Activated CD8-positive, alpha-beta T cell treated with anti-CD3 and anti-CD28 coated beads for 36 hours (primary cell): Measurements from ENCODE around the gene REL. TPM values are rescaled to one million over a fixed set of nuclear protein-coding genes. Genes with fewer than 3 reads are reported as not detected.
A peak's percentile ranks its signal among the peaks of the same experiment; 100 is the strongest.

ENCODE experiments used
- ATAC-seq: fragments of 200-7000 bp; cut with Tn5 transposase; one replicate; pipeline ENCODE4 v1.10.0; 2021; ENCODE audit warnings: mild to moderate bottlenecking, moderate library complexity
- CTCF ChIA-PET: fragments of 350-600 bp; sonication (Branson Sonifier 250); formaldehyde crosslinking; loops from one replicate; lab custom pipeline; 2021; ENCODE audit warnings: antibody characterized with exemption; lab: Charles Lee
- POLR2A ChIA-PET: fragments of 350-600 bp; sonication (Branson Sonifier 250); formaldehyde crosslinking; loops from one replicate; lab custom pipeline; 2021; ENCODE audit warnings: antibody characterized with exemption; lab: Charles Lee
- DNase-seq: peaks from one replicate; pipeline ENCODE4 v3.0.0-alpha.2; 2020
- H3K27ac Mint-ChIP-seq: one replicate; pipeline ENCODE4 v1.8.0; 2021; ENCODE audit warnings: mild to moderate bottlenecking, mixed read lengths
- H3K27me3 Mint-ChIP-seq: one replicate; pipeline ENCODE4 v1.8.0; 2021; ENCODE audit warnings: mixed read lengths
- H3K36me3 Mint-ChIP-seq: one replicate; pipeline ENCODE4 v1.8.0; 2021; ENCODE audit warnings: low read depth, mixed read lengths
- H3K4me1 Mint-ChIP-seq: one replicate; pipeline ENCODE4 v1.8.0; 2021; ENCODE audit warnings: low read depth, mixed read lengths
- H3K4me3 Mint-ChIP-seq: one replicate; pipeline ENCODE4 v1.8.0; 2021; ENCODE audit warnings: mild to moderate bottlenecking, moderate library complexity, mixed read lengths
- H3K9me3 Mint-ChIP-seq: one replicate; pipeline ENCODE4 v1.8.0; 2021; ENCODE audit warnings: mixed read lengths
- CTCF ChIP-seq: fragments of 200-600 bp; IDR thresholded peaks from one replicate; pipeline ENCODE4 v1.8.0; 2022; ENCODE audit warnings: antibody characterized with exemption, mild to moderate bottlenecking
- intact Hi-C: fragments of 100-400 bp; cut with micrococcal nuclease; formaldehyde crosslinking; loops from one replicate; pipeline ENCODE4 v1.10.0; 2022
- total RNA-seq, 2 experiments: library from RNA; stranded (reverse); gene quantifications; one replicate each; pipeline ENCODE4 v1.2.3, GENCODE V29; 2021

REL gene
- total RNA-seq, 2 experiments from 2014 or later: 84.7 to 85.3 TPM

- Mint-ChIP-seq H3K4me1 (peaks cover 21% of the 10 kb centered on the region), H3K27ac (peak overlapping the region; percentile 21), H3K36me3 (peaks cover 65% of the 10 kb centered on the region), H3K9me3 (peaks cover under 1% of the 10 kb centered on the region), H3K27me3 (no peaks in the 10 kb centered on the region), H3K4me3 (no peak overlapping the region)
- ATAC-seq (no peak), DNase-seq (no peak)
- CTCF ChIA-PET: interaction anchor here (1.1 to 1.9 kb wide), 2 partner anchors 12 to 128 kb away, joined by 4 to 5 read pairs; no protein-coding TSS in a partner anchor
- no peak for TF ChIP-seq CTCF
- intact Hi-C loops: no loop called here
- POLR2A ChIA-PET: no interaction called here
Measured at GRCh38 chr2:60932954-60933353, 51.6 kb downstream of the REL start.

GRCh38 chr2:60934165-60934722 is 52.9 kb downstream of the REL start:
- ChIA-PET CTCF (interaction anchor here (1.4 kb wide), 1 partner anchor 115 kb away, joined by 4 read pairs; no protein-coding TSS in a partner anchor), POLR2A (no interaction called here)
- no peak for DNase-seq

GRCh38 chr2:60936757-60937156 is 55.4 kb downstream of the REL start:
- ATAC-seq (no peak), DNase-seq (no peak)
- Mint-ChIP-seq H3K4me3 (no peak overlapping the region), H3K4me1 (peaks cover 28% of the 10 kb centered on the region), H3K27ac (no peak overlapping the region), H3K36me3 (peaks cover 78% of the 10 kb centered on the region), H3K9me3 (no peaks in the 10 kb centered on the region), H3K27me3 (no peaks in the 10 kb centered on the region)
- intact Hi-C loops: no loop called here
- no peak for TF ChIP-seq CTCF
- CTCF ChIA-PET: interaction anchor here (3.0 kb wide), 1 partner anchor 62 kb away, joined by 17 read pairs; no protein-coding TSS in a partner anchor
- POLR2A ChIA-PET: interaction anchor here (0.8 to 0.9 kb wide), 2 partner anchors 9 to 13 kb away, joined by 3 to 4 read pairs; no protein-coding TSS in a partner anchor

More at GRCh38 chr2:60934165-60934722, 52.9 kb downstream of the REL start:
- intact Hi-C loops: no loop called here
- ATAC-seq: no peak
- H3K27me3 Mint-ChIP-seq: no peaks in the 10 kb centered on the region
- no peak overlapping the region for H3K27ac Mint-ChIP-seq
- H3K4me3 Mint-ChIP-seq: no peak overlapping the region
- H3K4me1 Mint-ChIP-seq: peaks cover 26% of the 10 kb centered on the region
- no peaks in the 10 kb centered on the region for H3K9me3 Mint-ChIP-seq
- TF ChIP-seq CTCF: no peak
- H3K36me3 Mint-ChIP-seq: peaks cover 75% of the 10 kb centered on the region

- Mint-ChIP-seq H3K4me1 (peaks cover 18% of the 10 kb centered on the region), H3K27me3 (no peaks in the 10 kb centered on the region), H3K27ac (no peak overlapping the region), H3K4me3 (no peak overlapping the region), H3K36me3 (peaks cover 72% of the 10 kb centered on the region), H3K9me3 (no peaks in the 10 kb centered on the region)
- intact Hi-C loops: no loop called here
- ChIA-PET POLR2A (no interaction called here), CTCF (interaction anchor here (3.0 kb wide), 1 partner anchor 60 kb away, joined by 17 read pairs; no protein-coding TSS in a partner anchor)
- no peak for TF ChIP-seq CTCF
- no peak for ATAC-seq
- no peak for DNase-seq
Measured at GRCh38 chr2:60938301-60938700, 56.9 kb downstream of the REL start.

GRCh38 chr2:60939622-60940021 is 58.2 kb downstream of the REL start:
- Mint-ChIP-seq H3K4me3 (no peak overlapping the region), H3K27ac (peak overlapping the region; percentile 23), H3K27me3 (no peaks in the 10 kb centered on the region), H3K9me3 (no peaks in the 10 kb centered on the region), H3K36me3 (peaks cover 70% of the 10 kb centered on the region), H3K4me1 (peaks cover 17% of the 10 kb centered on the region)
- POLR2A ChIA-PET: no interaction called here
- intact Hi-C loops: no loop called here
- TF ChIP-seq CTCF: no peak
- ATAC-seq: no peak
- DNase-seq: no peak
- CTCF ChIA-PET: interaction anchor here (2.3 kb wide), 1 partner anchor 60 kb away, joined by 8 read pairs; no protein-coding TSS in a partner anchor
